NCI-H146 (cell line): ENCODE data around the gene THSD4.

Experiments
- DNase-seq: peaks from one replicate; lab custom pipeline; 2025; lab: John Stamatoyannopoulos, UW

The THSD4 gene

DNA sequence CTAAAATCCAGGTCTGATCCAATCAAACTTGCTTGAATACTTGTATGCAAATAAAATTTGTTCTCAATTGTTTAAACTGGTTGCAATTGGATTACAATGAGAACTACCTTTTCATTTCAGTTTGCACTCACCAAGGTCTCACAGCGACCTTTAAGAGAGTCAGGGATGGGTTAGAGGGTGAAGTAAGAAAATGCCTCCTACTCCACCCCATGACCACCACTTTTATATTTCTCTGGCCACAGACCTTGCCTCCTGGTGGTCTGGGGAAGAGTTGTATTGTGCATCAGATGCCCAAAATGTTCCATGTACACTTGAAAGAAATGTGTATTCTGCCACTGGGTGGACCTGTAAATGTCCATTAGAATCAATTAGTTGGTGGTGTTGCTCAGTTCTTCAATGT, 16.4 kb upstream of the THSD4 start:
- DNase-seq: no peak

DNA sequence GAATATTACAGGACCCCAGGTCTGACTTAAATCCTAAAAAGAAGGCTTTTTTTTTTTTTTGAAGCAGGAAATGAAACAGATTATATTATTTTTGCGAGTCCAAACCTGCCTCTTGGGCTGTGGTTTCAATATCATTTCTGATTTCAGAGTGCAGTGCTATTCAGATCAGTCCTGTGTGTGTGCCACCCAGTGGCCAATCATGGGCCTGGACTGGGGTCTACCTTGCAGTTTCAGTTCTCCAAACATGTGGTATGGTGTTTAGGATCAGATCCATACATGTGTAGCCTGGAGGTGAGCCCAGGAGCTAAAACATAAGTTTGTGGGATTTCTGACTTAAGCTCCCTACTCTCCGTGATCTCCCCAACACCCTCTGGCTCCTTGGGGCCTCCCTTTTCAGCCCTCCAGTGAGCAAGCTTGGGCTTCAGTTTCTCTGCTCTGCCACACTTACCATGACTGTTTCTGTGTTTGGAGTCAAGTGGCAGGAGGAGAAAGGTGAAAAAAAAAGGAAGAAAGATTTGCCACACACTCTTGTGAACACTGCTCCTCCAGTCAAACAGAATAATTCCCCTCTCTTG, 12.1 kb upstream of the THSD4 start:
- DNase-seq: peak; percentile 35

- no peak for DNase-seq
Observed at GRCh38 chr15:71104636-71105035, 10.6 kb upstream of the THSD4 start.

- no peak for DNase-seq
Observed at GRCh38 chr15:71105444-71105843, 9.8 kb upstream of the THSD4 start.

GRCh38 chr15:71106802-71107500, 8.3 kb upstream of the THSD4 start:
- no peak for DNase-seq

DNA sequence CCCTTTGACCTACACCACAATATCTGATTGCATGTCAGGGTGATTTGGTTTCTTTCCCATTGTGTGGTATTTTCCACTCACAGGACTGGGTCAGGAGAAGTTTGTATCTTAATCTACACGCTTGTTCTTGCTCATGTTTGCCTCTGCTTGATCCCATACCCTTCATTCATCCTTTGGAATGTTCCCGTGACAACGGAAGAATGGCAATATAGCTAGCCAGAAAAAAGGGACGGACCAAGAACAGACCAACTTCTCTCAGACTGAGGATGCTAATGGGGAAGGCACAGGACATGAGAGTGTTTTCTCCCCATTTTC, 7.8 kb upstream of the THSD4 start:
- no peak for DNase-seq

DNA sequence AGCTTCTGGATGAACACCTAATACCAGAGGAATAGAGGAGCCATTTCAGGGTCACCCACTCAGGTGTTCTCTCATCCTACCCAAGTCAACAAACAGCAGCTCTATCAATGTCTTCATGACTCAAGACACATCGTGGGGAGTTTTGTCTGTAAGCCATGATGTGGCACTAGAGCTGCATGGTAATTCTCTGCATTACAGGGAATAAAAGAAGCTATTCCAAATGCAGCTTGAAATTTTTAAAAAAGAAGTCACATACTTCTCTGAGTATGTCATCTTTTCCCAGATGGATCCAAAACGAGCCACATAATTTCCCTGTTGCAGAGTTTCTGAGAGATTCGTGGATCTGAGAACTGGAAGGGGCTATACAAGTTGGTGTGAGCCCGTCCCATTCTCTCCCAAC, 6.1 kb upstream of the THSD4 start:
- DNase-seq: no peak

DNA sequence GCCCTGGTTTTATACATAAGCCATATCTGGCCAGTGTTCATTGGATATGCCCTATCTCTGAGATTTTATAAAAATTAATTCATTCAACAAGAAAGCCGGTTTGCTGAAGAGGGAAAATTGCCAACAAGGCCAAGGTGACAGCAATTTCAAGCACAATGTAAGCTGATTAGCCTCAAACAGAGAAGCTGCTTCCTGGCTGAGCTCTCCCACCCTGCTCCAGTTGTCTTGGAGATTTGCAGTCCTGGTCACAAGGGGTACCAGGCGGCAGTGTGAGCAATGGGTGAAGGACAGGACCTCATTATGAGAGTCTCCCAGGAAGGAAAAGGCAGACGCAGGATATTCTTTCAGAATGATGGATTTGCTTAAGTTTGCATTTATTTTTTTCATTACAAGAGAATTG, 5.4 kb upstream of the THSD4 start:
- peak; percentile 7 for DNase-seq

GRCh38 chr15:71110405-71111180, 4.7 kb upstream of the THSD4 start:
- no peak for DNase-seq

- no peak for DNase-seq
Observed at GRCh38 chr15:71111181-71111565, 4.1 kb upstream of the THSD4 start.

- no peak for DNase-seq
Observed at GRCh38 chr15:71111950-71112349, 3.3 kb upstream of the THSD4 start.

GRCh38 chr15:71112429-71112828, 2.8 kb upstream of the THSD4 start:
- DNase-seq: no peak

DNA sequence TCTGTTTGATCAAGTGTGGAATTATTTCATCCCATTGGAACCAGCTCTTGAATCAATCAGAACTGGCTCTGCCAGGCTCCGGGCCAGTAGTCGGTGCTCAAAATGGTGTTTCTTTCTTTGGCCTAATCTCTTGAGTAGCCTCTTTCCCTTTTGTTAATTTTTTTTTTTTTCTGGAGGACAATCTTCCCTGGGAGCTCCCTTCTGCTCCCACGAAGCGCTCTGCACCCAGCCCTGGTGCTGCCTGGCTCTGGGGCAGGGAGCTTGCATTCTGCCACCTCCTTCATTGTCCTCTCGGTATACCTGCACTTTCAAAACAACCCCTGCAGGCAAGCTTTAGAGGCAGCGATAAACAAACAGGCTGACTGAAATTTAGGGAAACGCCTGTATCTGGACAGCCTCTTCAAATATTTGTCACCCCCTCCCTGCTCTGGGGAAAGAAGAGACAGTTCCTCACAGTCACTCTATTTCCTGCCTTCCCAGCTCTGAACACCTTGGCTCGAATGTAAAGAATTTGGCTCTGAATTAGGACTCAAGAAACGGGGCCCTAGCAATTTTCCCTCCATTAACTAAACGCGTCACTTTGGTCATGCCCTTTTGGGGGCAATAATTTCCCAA, 1.1 kb upstream of the THSD4 start:
- peak; percentile 58 for DNase-seq

DNA sequence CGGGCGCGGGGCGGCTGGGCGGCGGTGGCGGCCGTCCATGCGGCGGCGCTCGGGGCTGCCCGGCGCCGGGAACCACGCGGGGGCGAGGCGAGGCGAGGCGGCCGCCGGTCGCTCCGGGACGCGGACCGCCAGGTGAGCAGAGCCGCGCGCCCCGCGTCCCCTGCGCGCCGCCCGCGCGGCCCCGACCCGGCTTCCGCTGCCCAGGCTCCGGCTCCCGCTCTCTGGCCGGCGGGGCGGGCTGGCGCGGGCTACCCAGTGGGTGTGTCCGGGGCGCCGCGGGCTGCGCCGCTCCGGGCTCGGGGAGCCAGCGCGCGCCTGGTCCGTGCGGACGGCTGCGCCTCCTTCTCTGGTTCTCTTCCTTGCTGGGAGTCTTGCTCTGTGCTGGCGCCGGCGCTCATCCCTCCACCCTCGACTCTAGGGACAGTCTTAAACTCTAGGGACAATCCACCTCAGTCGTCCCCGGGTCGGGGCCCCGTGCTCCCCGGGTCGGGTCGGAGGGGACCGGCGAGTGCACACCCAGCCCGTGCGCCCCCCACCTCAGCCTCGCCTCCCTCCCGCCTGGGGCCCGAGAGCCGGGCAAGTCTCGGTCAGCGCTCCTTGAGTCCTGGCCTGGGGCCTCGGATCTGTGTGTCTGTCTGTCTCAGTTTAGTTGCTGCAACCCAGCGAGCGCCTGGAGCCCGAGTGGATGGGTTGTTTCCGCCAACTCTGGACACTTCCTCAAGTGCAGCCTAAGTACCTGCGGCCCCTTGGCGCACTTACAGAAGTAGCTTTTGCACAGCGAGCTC, 488 bp downstream of the THSD4 start:
- DNase-seq: peak; percentile 64

DNA sequence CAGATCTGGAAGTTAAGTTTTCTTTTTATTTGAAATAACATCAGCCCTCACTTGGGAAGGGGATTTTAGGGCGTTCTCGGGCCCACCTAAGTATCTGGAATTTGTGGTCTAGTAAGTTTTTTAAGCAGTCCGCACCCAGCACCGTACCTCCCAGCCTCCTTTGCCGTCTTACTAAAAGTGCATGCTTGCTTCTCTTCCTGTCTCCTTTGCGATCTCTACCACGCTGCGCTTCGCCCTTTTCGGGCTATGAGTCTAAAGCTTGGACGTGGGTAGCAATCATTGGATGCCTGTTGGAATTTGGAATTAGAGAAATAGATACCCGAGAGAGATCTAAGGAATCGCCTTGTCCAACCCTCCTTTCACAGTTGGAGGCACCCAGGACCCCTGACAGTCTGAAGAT, 1.1 kb downstream of the THSD4 start:
- no peak for DNase-seq

- no peak for DNase-seq
Observed at GRCh38 chr15:71116942-71117341, 1.7 kb downstream of the THSD4 start.

DNA sequence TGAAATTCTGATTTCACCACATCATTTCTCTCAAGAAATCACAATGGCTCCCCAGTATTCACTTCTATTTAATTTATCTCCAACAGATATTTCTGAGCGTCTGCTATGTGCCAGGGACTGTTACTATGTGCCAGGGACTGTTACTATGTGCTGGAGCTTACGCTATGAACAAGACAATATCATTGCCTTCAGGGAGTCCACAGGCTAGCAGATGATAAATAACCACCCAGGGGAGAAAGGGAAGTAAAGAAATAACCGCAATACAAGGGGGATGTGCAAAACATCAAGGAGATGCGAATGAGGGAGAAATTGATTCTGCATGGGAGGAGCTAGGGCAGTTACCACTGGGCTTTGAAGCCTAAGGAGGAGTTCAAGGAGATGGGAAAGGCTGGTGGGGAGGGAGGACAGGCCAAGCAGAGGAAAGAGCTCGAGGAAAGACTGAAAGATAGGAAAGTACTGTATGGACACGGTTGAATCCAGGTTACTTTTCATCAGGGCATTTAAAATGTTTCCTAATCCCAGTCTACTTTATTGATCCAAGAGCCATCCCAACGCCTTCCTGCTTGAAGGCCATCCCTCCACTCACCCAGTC, 2.5 kb downstream of the THSD4 start:
- no peak for DNase-seq

- no peak for DNase-seq
Observed at GRCh38 chr15:71118345-71118744, 3.1 kb downstream of the THSD4 start.

DNA sequence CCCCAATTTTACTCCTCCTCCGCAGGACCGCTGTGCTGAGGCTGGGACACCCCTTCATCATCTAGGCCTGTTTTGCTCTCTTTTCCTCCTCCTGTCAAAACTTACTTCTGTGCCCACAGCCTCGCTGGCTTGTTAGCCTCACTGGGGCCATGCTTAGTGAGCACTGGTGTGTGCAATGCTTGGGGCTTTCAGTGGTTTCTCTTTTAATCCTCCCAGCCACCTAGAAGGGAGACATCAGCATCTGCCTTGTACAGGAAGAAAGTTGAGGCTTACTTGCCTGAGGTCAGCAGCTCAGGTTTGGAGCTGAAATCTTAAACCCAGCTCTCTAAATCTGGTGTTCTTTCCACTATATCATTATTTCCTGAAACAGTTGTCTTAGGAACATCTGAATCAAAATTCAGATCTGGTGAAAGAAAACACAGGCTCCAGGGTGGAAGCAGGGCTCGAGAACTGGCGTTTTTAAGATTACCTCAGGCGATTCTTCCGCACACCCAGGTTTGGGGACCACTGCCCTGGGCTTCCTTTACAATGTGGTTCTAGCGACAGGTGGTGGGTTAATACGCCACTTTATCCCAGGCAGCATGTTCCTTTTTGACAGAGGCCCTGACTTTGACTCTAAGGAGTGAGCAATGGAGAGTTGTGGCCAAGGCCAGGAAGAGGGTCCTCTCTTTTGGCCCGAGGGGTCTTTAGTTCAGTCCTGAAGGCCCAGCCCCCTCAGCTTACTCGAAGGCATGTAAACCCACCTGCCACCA, 3.8 kb downstream of the THSD4 start:
- DNase-seq: no peak

- DNase-seq: no peak
Observed at GRCh38 chr15:71120428-71120944, 5.2 kb downstream of the THSD4 start.

DNA sequence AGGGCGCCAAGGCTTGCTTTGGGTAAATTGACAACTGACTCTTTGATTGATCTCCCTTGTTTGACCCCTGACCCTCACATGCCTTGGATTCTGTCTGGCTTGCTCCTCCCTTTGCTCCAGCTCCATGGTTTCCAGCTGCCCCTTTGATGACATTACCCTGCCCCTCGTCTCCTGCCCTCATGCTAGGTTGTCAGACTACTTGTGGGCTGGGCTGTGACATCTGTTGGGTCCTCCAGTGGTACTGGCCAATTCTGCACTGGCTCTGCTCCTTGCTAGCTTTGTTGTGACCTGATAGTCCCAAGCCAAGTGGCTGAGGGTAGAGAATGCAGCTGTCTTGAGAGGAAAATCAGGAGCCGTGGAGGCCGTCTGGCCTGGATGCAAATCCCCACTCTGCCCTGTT, 6.2 kb downstream of the THSD4 start:
- DNase-seq: no peak
